Activated CD8-positive, alpha-beta memory T cell treated with anti-CD3 and anti-CD28 coated beads for 36 hours (primary cell): ENCODE data around the gene NBR1. TPM values are rescaled to one million over a fixed set of nuclear protein-coding genes. Genes with fewer than 3 reads are reported as not detected.
"Not testable (repeated sequence)": the region's sequence is repeated elsewhere in the genome, so short reads cannot be mapped to it uniquely, and the experiment has no call there.

Experiments used
- CTCF ChIA-PET: fragments of 350-600 bp; sonication (Branson Sonifier 250); formaldehyde crosslinking; loops from one replicate; lab custom pipeline; 2021; ENCODE audit warnings: antibody characterized with exemption; lab: Charles Lee
- POLR2A ChIA-PET: fragments of 350-600 bp; sonication (Branson Sonifier 250); formaldehyde crosslinking; loops from one replicate; lab custom pipeline; 2021; ENCODE audit warnings: antibody characterized with exemption; lab: Charles Lee
- total RNA-seq, 2 experiments: library from RNA; stranded (reverse); gene quantifications; one replicate each; pipeline ENCODE4 v1.2.3, GENCODE V29; 2021

The NBR1 gene
- total RNA-seq, 2 experiments from 2014 or later, result 35.5 to 37.0 TPM

DNA sequence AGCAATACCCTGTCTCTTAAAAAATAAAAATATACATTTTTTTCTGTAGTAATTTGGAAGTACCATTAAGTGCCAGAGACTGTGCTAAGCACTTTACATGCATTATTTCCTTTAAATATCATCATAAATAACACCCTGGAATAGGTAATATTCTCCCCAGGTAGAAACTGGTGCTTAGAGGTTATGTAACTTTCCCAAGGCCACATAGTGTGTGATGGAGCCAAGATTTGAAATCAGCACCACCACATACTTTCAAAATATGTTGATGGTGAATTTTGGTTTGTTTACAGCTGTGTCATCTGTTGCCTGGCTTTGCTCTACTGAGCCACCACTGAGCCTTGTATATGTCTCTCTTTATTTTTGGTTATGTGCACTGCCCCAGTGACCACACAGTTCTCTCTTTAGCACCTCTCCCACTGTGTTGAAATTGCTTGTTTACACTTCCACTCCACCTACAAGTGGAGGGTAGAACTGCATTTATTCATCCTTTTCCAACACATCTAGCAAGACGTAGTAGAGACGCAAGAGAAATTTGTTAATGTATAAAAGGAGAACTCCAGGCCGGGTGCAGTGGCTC, 19.0 kb upstream of the NBR1 start:
- CTCF ChIA-PET, result no interaction called here
- POLR2A ChIA-PET, result no interaction called here

DNA sequence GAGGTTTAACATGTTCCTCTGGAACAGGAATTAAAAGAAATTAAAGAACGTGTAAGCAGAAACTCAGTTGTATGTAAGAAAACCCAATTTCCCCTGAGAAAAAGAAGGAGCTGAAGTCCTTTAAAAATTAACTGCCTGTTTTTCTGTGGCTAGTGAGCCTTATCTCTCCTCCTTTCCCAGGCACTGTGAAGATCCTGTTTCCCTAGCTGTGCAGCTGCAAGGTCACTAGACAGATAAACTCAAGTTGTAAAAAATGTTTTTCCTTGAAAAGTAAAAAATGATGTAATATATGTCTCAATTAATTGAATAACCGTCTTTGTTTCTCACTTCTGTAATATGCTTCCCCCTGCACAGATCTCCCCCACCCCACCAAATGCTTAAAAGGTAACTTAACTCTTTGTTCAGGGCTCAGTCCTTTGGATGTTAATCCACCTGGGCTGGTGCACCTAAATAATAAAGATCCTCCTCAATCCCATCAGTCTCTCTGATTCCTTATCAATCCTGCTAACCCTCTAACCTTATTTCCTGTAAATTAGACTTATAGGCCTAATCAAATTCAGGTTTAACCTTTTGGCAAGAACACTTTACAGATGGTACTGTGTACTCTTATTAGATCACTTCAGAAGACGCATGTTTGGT, 17.7 kb upstream of the NBR1 start:
- POLR2A ChIA-PET, CTCF ChIA-PET: not testable (repeated sequence)

DNA sequence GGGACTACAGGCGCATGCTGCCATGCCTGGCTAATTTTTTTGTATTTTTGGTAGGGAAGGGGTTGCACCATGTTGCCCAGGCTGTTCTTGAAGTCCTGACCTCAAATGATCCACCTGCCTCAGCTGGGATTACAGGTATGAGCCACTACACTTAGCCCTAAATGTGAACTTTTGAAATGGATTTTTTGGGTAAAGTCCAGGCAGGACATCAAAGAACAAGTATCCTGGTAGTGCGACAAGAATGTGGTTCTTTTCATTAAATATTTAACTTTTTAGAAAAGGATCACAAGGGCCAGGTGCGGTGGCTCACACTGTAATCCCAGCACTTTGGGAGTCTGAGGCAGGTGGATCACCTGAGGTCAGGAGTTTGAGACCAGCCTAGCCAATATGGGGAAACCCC, 15.3 kb upstream of the NBR1 start:
- POLR2A ChIA-PET, result no interaction called here

DNA sequence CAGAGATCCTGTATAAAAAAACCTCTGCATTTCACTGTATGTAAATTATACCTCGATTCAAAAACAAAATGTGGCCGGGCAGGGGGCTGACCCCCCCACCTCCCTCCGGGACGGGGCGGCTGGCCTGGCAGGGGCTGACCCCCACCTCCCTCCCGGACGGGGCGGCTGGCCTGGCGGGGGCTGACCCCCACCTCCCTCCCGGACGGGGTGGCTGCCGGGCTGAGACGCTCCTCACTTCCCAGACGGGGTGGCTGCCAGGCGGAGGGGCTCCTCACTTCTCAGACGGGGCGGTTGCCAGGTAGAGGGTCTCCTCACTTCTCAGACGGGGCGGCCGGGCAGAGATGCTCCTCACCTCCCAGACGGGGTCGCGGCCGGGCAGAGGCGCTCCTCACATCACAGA, 11.8 kb upstream of the NBR1 start:
- POLR2A ChIA-PET, CTCF ChIA-PET: not testable (repeated sequence)

More for the DNA sequence above, 15.3 kb upstream of the NBR1 start:
- CTCF ChIA-PET, result no interaction called here

GRCh38 chr17:43159957-43160356, 11.1 kb upstream of the NBR1 start:
- CTCF ChIA-PET, result interaction anchor here (0.6 kb wide), 1 partner anchor 1292 kb away, joined by 5 read pairs; no protein-coding TSS in a partner anchor
- POLR2A ChIA-PET, result not testable (repeated sequence)

DNA sequence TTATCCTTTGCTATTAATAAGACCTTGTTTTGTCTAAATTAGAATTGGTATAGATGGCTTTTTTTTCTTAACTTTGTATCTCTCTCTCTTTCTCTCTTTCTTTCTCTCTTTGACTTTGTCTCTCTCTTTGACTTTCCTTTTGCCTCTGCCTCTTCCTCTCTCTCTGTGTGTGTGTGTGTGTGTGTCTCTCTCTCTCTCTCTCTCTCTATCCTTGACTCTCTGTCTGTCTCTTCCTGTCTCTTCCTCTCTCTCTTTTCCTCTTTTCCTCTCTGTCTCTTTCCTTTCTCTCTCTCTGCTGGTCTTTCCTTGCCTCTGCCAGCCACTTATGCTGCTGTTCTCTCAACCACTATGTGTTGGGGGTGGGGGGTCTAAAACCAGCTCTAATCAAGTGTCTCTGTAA, 5.0 kb upstream of the NBR1 start:
- CTCF ChIA-PET, POLR2A ChIA-PET: not testable (repeated sequence)

- POLR2A ChIA-PET, result interaction anchor here (0.6 to 1.5 kb wide), 5 partner anchors 42 to 172 kb away, joined by 3 to 11 read pairs (median 6); partner anchors contain the start of genes BRCA1, RPL27 and TMEM106A
Measured at GRCh38 chr17:43169561-43170139, 1.4 kb upstream of the NBR1 start.

GRCh38 chr17:43170140-43170765, 761 bp upstream of the NBR1 start:
- POLR2A ChIA-PET, result interaction anchor here (0.6 to 1.5 kb wide), 4 partner anchors 41 to 172 kb away, joined by 3 to 8 read pairs (median 5); partner anchors contain the start of genes RPL27 and TMEM106A
- CTCF ChIA-PET, result interaction anchor here (1.8 kb wide), 1 partner anchor 172 kb away, joined by 5 read pairs; the partner anchor contains the start of gene RPL27

More at GRCh38 chr17:43169561-43170139, 1.4 kb upstream of the NBR1 start:
- CTCF ChIA-PET, result interaction anchor here (1.1 to 1.8 kb wide), 2 partner anchors 172 to 200 kb away, joined by 3 to 5 read pairs; partner anchors contain the start of gene RPL27

DNA sequence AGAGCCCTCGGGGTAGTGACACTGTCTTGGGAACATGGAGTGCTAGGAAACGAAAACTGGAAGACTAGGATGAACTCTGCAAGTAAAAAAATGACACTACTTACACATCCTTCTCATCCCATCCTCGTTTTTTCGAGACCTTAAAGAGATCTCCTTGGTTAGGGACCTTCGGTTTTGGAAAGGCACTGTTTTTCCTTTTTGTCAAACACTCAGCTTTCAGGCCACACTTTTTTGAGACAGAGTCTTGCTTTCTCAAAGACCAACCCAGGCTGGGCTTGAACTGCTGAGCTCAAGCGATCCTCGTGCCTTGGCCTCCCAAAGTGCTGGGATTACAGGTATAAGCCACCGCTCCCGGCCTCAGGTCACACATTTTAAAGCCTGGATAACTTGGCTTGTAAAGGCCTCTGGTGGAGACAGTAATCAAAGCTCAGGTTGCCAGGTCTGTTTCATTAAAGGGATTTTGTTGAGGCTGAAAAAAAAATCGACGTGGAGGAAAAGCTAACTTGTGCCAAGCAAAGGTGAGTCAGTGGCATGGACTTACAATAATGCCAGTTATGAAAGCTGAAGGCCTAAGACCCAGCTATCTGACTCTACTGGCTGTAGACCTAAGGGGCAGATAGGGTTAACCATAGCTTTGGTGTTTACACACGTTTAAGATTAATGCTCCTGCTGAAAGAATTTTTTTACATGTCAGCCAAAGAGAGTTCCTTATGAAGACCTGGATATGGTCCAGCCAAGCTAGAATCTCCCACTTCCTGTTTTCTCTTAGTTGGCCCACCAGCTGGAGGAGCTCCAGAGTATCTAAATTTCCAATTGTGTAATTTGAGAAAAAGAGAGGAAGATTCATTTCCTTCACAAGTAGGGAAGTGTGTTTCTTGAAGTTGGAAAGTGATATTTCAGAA, 823 bp downstream of the NBR1 start:
- ChIA-PET CTCF (interaction anchor here (0.7 kb wide), 1 partner anchor 50 kb away, joined by 3 read pairs; no protein-coding TSS in a partner anchor), POLR2A (interaction anchor here (0.5 to 1.6 kb wide), 6 partner anchors 40 to 174 kb away, joined by 3 to 26 read pairs (median 5); partner anchors contain the start of genes BRCA1, RPL27 and TMEM106A)

- POLR2A ChIA-PET, result no interaction called here
- CTCF ChIA-PET, result interaction anchor here (0.5 kb wide), 1 partner anchor 173 kb away, joined by 4 read pairs; no protein-coding TSS in a partner anchor
Measured at GRCh38 chr17:43175213-43176118, 4.5 kb downstream of the NBR1 start.

DNA sequence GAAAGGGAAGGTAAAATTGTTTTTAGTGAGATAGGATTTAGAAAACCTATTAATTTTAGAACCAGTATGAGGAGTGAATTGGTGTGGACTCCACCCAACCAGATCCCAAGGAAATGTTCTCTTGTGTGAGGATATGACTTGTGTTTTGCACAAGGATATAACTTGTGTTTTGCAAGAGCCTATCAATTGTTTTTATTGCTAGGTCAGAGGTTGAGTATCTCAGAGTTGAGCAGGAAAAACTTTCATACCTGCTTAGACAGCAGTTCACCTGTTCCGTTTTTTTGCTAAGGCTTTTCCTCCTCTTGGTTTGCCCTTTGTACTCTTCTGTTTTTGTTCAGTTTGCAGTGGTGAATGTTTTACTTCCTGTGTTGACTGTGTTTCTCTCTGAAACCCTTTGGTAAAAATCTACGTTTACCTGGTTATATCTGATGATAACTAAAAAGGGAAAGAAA, 5.1 kb downstream of the NBR1 start:
- ChIA-PET CTCF (interaction anchor here (0.5 to 0.7 kb wide), 2 partner anchors 50 to 173 kb away, joined by 3 to 4 read pairs; no protein-coding TSS in a partner anchor), POLR2A (no interaction called here)

DNA sequence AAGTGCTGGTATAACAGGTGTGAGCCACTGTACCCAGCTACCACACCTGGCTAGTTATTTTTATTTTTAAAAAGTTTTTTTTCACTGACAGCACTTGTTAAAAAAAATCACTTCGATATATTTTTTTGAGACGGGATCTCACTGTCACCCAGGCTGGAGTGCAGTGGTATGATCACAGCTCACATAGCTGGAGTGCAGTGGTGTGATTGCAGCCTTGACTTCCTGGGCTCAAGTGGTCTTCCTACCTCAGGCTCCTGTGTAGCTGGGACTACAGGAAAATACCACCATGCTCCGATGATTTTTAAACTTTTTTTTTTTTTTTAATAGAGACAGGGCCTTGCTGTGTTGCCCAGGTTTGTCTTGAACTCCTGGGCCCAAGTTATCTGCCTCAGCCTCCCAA, 12.9 kb downstream of the NBR1 start:
- POLR2A ChIA-PET, result interaction anchor here (0.7 kb wide), 1 partner anchor 1828 kb away, joined by 3 read pairs; no protein-coding TSS in a partner anchor
- CTCF ChIA-PET, result no interaction called here

- CTCF ChIA-PET, POLR2A ChIA-PET: not testable (repeated sequence)
Measured at GRCh38 chr17:43186656-43187055, 15.6 kb downstream of the NBR1 start.

GRCh38 chr17:43193251-43193650, 22.2 kb downstream of the NBR1 start:
- POLR2A ChIA-PET, result no interaction called here
- CTCF ChIA-PET, result no interaction called here

- ChIA-PET POLR2A (interaction anchor here (1.2 to 1.6 kb wide), 2 partner anchors 115 to 116 kb away, joined by 3 to 7 read pairs; no protein-coding TSS in a partner anchor), CTCF (interaction anchor here (0.6 to 1.3 kb wide), 3 partner anchors 116 to 470 kb away, joined by 3 to 4 read pairs (median 4); no protein-coding TSS in a partner anchor)
Measured at GRCh38 chr17:43199633-43200032, 28.6 kb downstream of the NBR1 start.

- ChIA-PET POLR2A (interaction anchor here (1.2 to 1.6 kb wide), 2 partner anchors 115 to 116 kb away, joined by 3 to 7 read pairs; no protein-coding TSS in a partner anchor), CTCF (interaction anchor here (0.6 to 1.3 kb wide), 2 partner anchors 115 to 167 kb away, joined by 4 read pairs; no protein-coding TSS in a partner anchor)
Measured at GRCh38 chr17:43200127-43200526, 29.1 kb downstream of the NBR1 start.

DNA sequence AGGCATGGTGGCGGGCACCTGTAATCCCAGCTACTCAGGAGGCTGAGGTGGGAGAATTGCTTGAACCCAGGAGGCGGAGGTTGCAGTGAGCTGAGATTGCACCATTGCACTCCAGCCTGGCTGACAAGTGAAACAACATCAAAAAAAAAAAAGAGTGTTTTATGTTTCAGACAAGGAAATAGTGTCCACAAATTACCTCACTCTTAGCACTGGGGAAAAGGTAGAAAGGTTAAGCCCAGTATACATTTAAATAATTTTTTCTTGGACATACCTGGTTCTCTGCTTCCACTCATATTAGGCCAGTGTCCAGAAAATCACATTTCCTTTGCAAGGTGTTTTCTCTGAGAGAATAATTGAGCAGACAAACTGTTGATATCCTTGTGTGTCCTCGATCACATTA, 32.0 kb downstream of the NBR1 start:
- POLR2A ChIA-PET, CTCF ChIA-PET: not testable (repeated sequence)
